GM19324 (cell line): ENCODE measurements around the gene GOLT1B.

Experiments
- ATAC-seq: cut with Tn5 transposase; IDR thresholded peaks from one replicate; pipeline ENCODE4 v1.9.1; 2021; ENCODE audit warnings: mild to moderate bottlenecking, moderate library complexity; ENCODE audit not compliant: unreplicated experiment, low FRiP score

Gene GOLT1B

GRCh38 chr12:21561158-21561557 is 59.6 kb downstream of the GOLT1B start:
- ATAC-seq: no peak

GRCh38 chr12:21562859-21563258 is 61.3 kb downstream of the GOLT1B start:
- ATAC-seq: no peak

DNA sequence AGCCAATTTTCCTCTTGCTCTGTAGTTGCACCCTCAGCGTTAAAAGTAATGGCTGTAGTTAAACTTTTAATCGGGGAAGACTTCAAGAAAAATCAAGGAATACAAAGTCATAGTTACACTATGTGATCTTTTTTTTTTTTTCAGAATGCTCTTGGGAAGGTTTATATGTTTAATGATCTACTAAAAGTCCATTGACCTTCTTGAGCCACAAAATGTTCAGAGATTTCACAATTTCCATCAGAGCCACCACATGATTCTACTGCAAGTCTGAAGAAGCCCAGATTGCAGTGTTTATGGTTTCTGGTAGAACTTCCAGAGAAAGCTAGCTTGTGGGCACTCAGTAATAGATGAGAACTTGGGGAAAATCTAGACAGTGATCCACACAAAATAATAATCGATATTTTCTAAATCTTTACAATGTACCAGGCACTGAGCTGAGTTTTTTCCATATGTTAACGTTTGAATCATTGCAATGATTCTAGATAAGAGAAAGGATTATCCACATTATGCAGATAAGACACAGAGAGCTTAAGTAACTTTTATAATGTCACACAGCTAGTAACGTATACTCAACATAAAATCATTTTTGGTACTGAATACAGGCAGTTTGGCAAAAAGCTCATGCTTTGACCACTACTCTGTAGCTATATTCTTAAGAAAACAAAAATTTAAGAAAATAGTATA is 64.8 kb downstream of the GOLT1B start:
- no peak for ATAC-seq

GRCh38 chr12:21566907-21567394 is 65.4 kb downstream of the GOLT1B start:
- no peak for ATAC-seq
